GM15510 (cell line): ENCODE results near the gene IGFBP4.

Experiments
- POLR2A ChIP-seq: IDR thresholded peaks from 3 replicates; pipeline ENCODE4 v1.6.1; 2011; ENCODE audit warnings: borderline replicate concordance; ENCODE audit not compliant: insufficient read length; ENCODE audit errors: extremely low read depth

The IGFBP4 gene

GRCh38 chr17:40425741-40426140, 17.5 kb upstream of the IGFBP4 start:
- TF ChIP-seq POLR2A, result no peak

GRCh38 chr17:40427002-40427491, 16.2 kb upstream of the IGFBP4 start:
- no peak for TF ChIP-seq POLR2A

DNA sequence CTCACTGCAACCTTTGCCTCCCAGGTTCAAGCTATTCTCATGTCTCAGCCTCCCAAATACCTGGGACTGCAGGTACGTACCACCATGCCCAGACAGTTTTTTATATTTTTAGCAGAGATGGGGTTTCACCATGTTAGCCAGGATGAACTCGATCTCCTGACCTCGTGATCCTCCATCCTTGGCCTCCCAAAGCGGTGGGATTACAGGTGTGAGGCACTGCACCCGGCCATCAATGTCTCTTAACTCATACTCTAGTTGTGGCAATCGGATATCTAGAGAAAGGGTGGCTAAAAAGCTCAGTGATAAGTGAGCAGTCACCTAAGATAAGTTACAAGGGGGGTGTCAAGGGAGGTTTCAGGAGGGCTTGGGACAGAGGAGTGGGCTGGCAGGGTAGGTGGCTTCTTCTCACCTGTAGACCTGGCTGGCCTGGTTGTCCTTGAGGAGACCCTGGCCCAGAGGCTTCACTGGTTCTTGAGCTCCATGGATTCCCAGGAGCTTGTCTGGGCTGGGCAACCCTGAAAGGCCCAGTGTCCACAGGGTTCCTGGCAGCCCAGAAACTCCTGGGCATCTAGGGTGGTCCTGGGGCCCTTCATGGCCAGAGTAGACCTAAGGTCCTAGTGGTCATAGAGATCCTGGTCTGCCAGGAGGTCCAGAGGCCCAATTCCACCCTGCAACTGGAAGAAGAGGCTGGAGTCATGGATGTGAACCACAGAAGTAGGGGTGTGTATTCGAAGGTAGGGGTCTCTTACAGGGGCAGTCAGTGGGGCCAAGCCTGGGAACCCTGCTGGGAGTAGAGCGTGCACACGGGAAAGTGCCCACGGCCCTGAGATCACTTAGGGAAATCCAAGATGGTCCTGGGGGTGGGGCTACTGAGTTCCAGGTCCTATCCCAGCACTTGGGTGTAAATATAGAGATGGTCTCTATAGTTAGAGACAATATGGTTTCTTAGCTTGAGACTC, 12.7 kb upstream of the IGFBP4 start:
- TF ChIP-seq POLR2A, result no peak

DNA sequence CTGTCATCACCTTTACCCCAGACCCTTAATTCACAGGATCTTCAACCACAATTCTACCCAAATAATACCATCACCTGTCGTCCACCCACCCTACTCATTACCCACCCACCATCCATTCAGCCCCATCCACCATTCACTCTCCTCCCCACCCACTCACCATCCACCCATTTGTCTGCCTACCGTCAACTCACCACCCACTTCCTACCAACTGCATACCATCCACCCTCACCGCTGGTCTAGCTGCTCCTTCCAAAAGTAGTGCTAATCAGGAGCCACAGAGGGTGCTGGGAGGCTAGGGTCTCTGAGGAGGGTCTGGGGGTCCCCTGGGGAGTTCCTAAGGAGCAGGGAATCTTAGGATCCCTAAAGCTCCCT, 12.0 kb upstream of the IGFBP4 start:
- TF ChIP-seq POLR2A, result no peak

DNA sequence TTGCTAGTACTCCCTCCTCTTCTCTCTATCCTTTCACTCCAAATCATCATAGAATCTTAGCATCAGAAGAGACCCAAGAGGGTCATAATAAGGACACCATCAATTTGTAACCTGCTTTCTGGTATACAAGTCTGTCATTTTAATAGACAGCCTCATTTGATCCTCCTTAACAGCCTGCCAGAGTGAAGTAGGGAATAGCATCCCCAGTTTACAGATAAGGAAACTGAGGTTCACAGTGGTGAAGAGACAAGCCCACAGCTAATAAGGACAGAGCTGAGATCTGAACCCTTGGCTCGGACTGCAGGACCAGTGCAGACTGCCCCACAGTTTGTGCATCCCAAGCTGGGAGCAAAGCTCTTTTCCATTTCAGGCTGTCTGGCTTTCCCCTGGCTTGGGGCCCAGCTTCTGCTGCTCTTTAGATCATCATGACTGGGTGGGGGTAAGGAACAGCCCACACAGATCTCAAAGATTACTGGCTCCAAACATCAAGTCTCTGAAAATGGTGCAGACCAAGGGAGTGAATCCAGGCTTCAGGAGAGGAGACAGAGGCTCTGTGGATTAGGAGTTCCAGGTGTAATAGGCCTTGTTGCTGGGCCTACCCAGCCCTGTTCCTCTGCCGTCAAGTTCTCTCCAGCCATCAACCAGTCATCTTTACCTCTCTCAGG, 10.3 kb upstream of the IGFBP4 start:
- TF ChIP-seq POLR2A, result no peak

DNA sequence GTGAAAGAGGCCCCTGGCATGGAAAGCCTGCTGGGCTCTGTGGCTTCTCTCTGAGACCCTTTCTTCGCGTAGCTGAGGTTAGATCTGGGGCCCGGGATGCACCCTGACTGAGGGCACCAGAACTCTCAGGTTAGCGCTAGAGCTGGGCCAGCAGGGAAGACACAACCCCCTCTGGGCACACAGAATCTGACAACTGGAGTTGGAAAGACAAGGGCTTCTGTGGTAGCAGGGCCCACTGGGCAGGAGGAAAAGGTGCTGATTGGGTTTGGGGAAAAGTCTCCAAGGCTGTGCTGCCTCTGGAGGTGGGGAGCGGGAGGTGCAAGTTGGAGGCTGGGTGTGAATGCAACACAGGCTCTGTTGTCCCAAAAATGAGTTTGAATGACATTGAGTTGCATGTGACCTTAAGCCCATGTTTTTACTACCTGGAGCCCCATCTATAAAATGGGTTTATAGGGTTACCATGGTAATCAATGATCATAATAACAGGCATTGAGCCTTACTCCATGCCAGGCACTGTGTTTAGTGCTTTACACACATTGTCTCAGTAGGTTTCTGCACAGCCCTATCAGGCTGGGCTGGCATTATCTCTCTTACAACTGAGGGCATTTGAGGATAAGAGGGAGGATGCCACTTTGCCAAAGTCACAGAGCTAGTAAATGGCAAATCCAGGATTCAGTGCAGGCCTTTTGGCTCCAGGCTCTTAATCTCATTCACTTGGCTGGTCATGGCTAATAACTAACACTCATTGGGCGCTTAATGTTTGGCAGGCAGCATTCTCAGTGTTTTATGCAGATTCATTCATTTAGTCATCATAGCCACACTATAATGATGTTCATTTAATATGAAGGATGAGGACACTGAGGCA, 9.5 kb upstream of the IGFBP4 start:
- no peak for TF ChIP-seq POLR2A

DNA sequence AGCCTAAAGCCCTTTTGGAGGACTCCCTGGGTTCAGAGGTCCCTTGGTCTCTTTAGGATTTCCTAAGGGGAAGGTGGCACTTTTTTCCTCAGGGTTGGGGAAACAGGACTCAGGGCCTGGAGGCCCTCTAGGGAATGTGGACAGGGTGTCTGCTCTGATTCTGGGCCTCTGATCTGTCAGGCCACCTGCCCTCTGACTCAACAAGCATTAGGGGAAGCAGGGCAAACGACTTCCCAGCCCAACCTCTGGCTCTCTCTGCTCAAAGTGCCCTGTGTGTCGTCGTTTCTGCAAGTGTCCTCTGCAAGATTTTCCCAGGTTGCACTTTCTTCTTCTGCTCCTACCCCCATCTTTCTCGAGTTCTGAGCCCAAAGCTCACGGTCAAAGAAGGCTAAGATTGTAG, 6.6 kb upstream of the IGFBP4 start:
- TF ChIP-seq POLR2A, result no peak

GRCh38 chr17:40437095-40437732, 6.0 kb upstream of the IGFBP4 start:
- no peak for TF ChIP-seq POLR2A

- no peak for TF ChIP-seq POLR2A
Measured at GRCh38 chr17:40440166-40440565, 3.1 kb upstream of the IGFBP4 start.

DNA sequence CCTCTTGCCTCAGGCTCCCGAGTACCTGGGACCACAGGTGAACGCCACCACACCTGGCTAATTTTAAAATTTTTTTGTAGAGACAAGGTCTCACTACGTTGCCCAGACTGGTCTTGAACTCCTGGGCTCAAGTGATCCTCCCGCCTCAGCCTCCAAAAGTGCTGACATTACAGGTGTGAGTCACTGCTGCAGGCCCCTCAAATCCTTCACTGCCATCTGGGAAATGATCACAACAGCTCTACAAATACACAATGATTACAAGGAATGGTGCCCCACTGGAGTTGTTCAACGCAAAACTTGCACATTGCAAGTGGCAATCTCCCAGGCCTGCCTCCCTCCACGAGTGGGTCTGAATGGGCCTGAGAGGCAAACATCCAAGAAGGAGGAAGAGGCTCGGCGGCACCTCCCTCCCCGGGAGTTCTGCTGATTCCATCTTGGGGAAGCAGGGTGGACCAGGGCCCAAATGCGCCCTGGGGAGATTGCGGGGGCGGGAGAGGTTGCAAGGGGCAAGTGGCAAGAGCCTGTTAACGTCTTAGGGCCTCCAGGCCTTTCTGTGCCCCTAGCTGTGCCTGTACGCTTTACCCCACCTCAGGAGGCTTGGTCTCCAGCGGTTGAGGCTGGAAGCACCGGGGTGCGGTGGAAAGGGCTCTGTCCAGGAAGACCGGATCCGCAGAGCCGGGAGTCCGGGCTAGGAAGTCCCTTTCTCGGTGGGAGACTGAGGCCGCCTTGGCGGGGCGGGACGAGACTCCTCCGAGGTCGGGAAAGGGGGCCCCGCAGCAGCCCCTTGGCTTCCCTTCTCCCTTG, 656 bp upstream of the IGFBP4 start:
- TF ChIP-seq POLR2A, result no peak

DNA sequence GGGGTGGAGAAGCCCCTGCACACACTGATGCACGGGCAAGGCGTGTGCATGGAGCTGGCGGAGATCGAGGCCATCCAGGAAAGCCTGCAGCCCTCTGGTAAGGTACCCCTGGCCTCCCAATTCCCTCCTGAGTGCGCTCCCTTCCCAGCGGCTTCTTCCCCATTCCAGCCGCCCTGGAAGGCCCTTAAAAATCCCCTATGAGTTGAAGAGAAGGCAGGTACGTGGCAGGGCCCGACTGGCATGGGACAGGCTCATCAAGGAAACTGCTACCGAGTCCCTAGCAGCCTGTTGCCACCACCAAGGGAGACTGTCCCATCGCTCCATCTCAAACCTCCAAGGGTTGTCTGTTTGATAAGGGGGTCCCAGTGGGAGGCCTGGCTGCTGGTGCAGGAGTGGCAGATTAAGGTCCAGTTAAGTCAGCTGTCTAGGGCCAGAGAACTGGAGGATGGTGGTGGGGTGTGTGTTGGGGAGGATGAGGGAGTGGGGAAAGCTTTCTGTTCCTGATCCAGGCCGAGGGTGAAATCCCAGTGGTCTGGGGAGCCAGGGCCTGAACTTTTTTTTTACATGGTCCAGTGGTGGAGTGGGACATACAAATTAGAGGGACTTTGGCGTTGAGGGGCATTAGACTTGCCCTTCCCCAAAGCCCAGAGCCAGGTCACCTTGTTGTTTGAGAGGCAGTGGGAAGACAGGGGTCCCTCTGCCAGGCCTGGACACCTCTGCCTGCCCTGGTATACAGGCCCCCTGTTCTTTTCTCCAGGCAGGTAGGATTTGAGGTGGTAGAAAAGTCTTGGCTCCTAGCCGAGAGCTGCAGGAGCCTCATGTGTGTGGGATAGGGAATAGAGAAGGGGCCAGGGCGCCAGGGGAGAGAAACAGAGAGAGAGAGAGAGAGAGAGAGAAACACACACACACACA, 994 bp downstream of the IGFBP4 start:
- TF ChIP-seq POLR2A, result no peak

- no peak for TF ChIP-seq POLR2A
Measured at GRCh38 chr17:40445751-40446468, 2.7 kb downstream of the IGFBP4 start.
